ENCODE data around the gene SAMHD1. TPM values are rescaled to one million over a fixed set of nuclear protein-coding genes. Genes with fewer than 3 reads are reported as not detected.

SAMHD1 gene
- total and polyA plus RNA-seq, 2 of the 13 experiments (the other 11 are each of a cell fraction or from before 2014, with no cell fraction given) = 16.9 to 43.5 TPM

GRCh38 chr20:36951198-36951978, at the start of gene SAMHD1 (continued):
- TF ChIP-seq PAXIP1 (CRISPR knock-in tag; conservative IDR thresholded peaks at IDR 0.05) (peak; percentile 57), NONO (IDR thresholded peaks at IDR 0.05) (no peak), NONO (CRISPR knock-in tag; conservative IDR thresholded peaks at IDR 0.05) (peak; percentile 85; the same call in 1 of the 2 replicates), ZNF609 (CRISPR knock-in tag; IDR thresholded peaks at IDR 0.05; ENCODE audit: borderline replicate concordance) (peak; percentile 59; the same call in 1 of the 2 replicates), MIXL1 (CRISPR knock-in tag; IDR thresholded peaks at IDR 0.05) (0 out of 2 replicates have a peak, but pooled peaks have one; percentile 21), ZNF20 (CRISPR knock-in tag; IDR thresholded peaks at IDR 0.05) (no peak), SMAD1 (CRISPR knock-in tag; IDR thresholded peaks at IDR 0.05; ENCODE audit: borderline replicate concordance, low read depth) (no peak; the same call in 1 of the 2 replicates), ZNF350 (CRISPR knock-in tag; IDR thresholded peaks at IDR 0.05; ENCODE audit: borderline replicate concordance, low read depth) (peak; percentile 88), SUZ12 (IDR thresholded peaks at IDR 0.05; ENCODE audit: low read depth, low read length) (no peak), FOXA1 (IDR thresholded peaks at IDR 0.05) (no peak), FOXA1 (CRISPR knock-in tag; IDR thresholded peaks at IDR 0.05) (0 out of 2 replicates have a peak, but pooled peaks have one; percentile 30), ZBTB49 (CRISPR knock-in tag; IDR thresholded peaks at IDR 0.05; ENCODE audit: borderline replicate concordance) (peak; percentile 39; the same call in 1 of the 2 replicates), DRAP1 (CRISPR knock-in tag; IDR thresholded peaks at IDR 0.05) (peak; percentile 92), MAFG (CRISPR knock-in tag; IDR thresholded peaks at IDR 0.05) (no peak), ZNF598 (CRISPR knock-in tag; IDR thresholded peaks at IDR 0.05; ENCODE audit: borderline replicate concordance) (peak; percentile 99; the same call in 1 of the 2 replicates), ZNF33A (CRISPR knock-in tag; IDR thresholded peaks at IDR 0.05; ENCODE audit: borderline replicate concordance) (no peak), SSRP1 (CRISPR knock-in tag; IDR thresholded peaks at IDR 0.05) (no peak), HMGA1 (CRISPR knock-in tag; conservative IDR thresholded peaks at IDR 0.05) (no peak)
